Osteocyte (in vitro differentiated cells): Measurements from ENCODE around the gene OCSTAMP. TPM values are rescaled to one million over a fixed set of nuclear protein-coding genes. Genes with fewer than 3 reads are reported as not detected.

Experiments used
- DNase-seq: peaks from one replicate; pipeline ENCODE4 v3.0.0; 2021; ENCODE audit warnings: mixed read lengths; ENCODE audit not compliant: unreplicated experiment; ENCODE audit errors: extremely low spot score
- H3K27ac Mint-ChIP-seq: one replicate; pipeline ENCODE4 v1.8.0; 2021; ENCODE audit warnings: mild to moderate bottlenecking, mixed read lengths; ENCODE audit not compliant: unreplicated experiment
- H3K27me3 Mint-ChIP-seq: one replicate; pipeline ENCODE4 v1.8.0; 2021; ENCODE audit warnings: mixed read lengths; ENCODE audit not compliant: unreplicated experiment
- H3K36me3 Mint-ChIP-seq: one replicate; pipeline ENCODE4 v1.8.0; 2021; ENCODE audit warnings: mixed read lengths; ENCODE audit not compliant: unreplicated experiment
- H3K4me1 Mint-ChIP-seq: one replicate; pipeline ENCODE4 v1.8.0; 2021; ENCODE audit warnings: mixed read lengths; ENCODE audit not compliant: unreplicated experiment
- H3K4me3 Mint-ChIP-seq: one replicate; pipeline ENCODE4 v1.8.0; 2021; ENCODE audit warnings: mild to moderate bottlenecking, moderate library complexity, mixed read lengths; ENCODE audit not compliant: unreplicated experiment
- H3K9me3 Mint-ChIP-seq: one replicate; pipeline ENCODE4 v1.8.0; 2021; ENCODE audit warnings: mixed read lengths; ENCODE audit not compliant: unreplicated experiment
- CTCF ChIP-seq: fragments of 200-600 bp; sonication (generic); IDR thresholded peaks from 2 replicates; pipeline ENCODE4 v1.5.0; 2021; ENCODE audit warnings: antibody characterized with exemption, mild to moderate bottlenecking, moderate library complexity
- total RNA-seq: library from RNA; stranded (reverse); gene quantifications from 2 replicates; pipeline ENCODE4 v1.2.1, GENCODE V29; 2021

OCSTAMP gene
- total RNA-seq, 1 donor from 2014 or later = not detected

DNA sequence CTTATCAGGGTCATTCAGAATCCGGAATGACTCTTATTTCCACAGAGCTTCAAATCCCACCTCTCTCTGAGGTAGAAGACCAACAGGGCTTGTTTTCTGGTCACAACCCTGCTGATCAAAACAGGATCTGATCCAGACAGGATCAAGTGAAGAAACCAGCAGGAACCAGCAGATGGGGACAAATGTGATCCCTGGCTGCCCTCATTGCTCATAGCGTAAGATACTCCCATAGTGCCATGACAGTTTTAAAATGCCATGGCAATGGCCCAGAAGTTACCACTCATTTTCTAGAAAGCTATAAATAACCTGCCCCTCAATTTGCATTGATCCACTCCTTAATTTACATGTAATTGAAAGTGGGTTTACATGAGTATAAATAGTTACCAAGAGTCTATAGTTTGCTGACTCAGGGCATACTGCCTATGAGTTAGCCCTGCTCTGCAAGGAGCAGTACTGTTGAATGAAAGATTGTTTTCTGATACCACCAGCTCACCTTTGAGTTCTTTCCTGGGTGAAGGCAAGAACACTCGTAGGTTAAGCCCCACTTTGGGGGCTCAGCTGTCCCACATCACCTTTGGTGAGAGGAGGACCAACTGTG lies 30.9 kb downstream of the OCSTAMP start:
- TF ChIP-seq CTCF = no peak
- Mint-ChIP-seq H3K27me3 (peaks cover 36% of the 10 kb centered on the region), H3K4me3 (no peak overlapping the region), H3K9me3 (no peaks in the 10 kb centered on the region), H3K27ac (no peak overlapping the region), H3K36me3 (no peaks in the 10 kb centered on the region), H3K4me1 (no peaks in the 10 kb centered on the region)
- DNase-seq = no peak

- Mint-ChIP-seq H3K27ac (peak within 1 kb of the TSS; percentile 59), H3K4me1 (peaks cover 4% of the 10 kb centered on the region), H3K27me3 (peaks cover 20% of the 10 kb centered on the region), H3K36me3 (peaks cover 7% of the 10 kb centered on the region), H3K4me3 (peak within 1 kb of the TSS; percentile 87), H3K9me3 (peaks cover 4% of the 10 kb centered on the region)
- TF ChIP-seq CTCF = no peak
- DNase-seq = peak; percentile 87
Observed at GRCh38 chr20:46512943-46513844, 37.3 kb downstream of the OCSTAMP start, which contains the start of gene ZNF334. Gene ZNF334 (minus strand): TSS chr20:46513559. CDS start chr20:46512102, 1,457 bp downstream.

DNA sequence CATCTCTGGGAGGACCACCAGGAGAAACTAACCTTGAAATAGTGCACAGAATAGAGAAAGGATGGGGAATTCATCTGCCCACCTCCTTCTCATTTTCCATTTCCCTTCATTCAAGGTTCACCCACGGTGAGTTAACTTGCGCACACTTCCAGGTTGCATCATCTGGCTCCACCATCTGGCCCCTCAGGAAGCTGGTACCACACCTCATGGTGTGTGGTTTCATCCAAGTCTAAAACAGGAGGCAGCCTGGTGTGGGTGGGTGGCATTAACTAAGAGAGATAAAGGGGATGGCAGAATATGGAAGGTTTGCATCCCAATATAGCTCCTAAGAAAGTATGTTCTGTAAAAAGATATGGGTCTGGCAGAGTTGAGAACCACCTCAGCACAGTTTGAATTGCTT lies 40.9 kb downstream of the OCSTAMP start:
- Mint-ChIP-seq H3K36me3 (peaks cover 7% of the 10 kb centered on the region), H3K4me1 (peaks cover 4% of the 10 kb centered on the region), H3K27me3 (peaks cover 6% of the 10 kb centered on the region), H3K27ac (no peak overlapping the region), H3K4me3 (no peak overlapping the region), H3K9me3 (peaks cover 9% of the 10 kb centered on the region)
- DNase-seq = no peak
- no peak for TF ChIP-seq CTCF

GRCh38 chr20:46507760-46508407 lies 42.6 kb downstream of the OCSTAMP start:
- no peak for DNase-seq
- H3K27me3 Mint-ChIP-seq = peaks cover 6% of the 10 kb centered on the region
- no peak overlapping the region for H3K27ac Mint-ChIP-seq
- H3K4me3 Mint-ChIP-seq = no peak overlapping the region
- H3K36me3 Mint-ChIP-seq = peaks cover 15% of the 10 kb centered on the region
- H3K4me1 Mint-ChIP-seq = no peaks in the 10 kb centered on the region
- no peak for TF ChIP-seq CTCF
- peaks cover 17% of the 10 kb centered on the region for H3K9me3 Mint-ChIP-seq

GRCh38 chr20:46505506-46505905 lies 44.9 kb downstream of the OCSTAMP start:
- peaks cover 35% of the 10 kb centered on the region for H3K9me3 Mint-ChIP-seq
- no peak for TF ChIP-seq CTCF
- H3K4me1 Mint-ChIP-seq = no peaks in the 10 kb centered on the region
- peaks cover 6% of the 10 kb centered on the region for H3K27me3 Mint-ChIP-seq
- DNase-seq = no peak
- peaks cover 17% of the 10 kb centered on the region for H3K36me3 Mint-ChIP-seq
- H3K27ac Mint-ChIP-seq = no peak overlapping the region
- no peak overlapping the region for H3K4me3 Mint-ChIP-seq
